H9 (cell line): ENCODE measurements around the gene MVP. TPM values are rescaled to one million over a fixed set of nuclear protein-coding genes. Genes with fewer than 3 reads are reported as not detected.

Source experiments
- DNase-seq: peaks from one replicate; pipeline ENCODE4 v3.0.0-alpha.2; 2017
- H2AFZ ChIP-seq: one replicate; pipeline ENCODE4 v1.6.1; 2013; ENCODE audit warnings: mild to moderate bottlenecking, low read length, control low read depth, moderate library complexity
- H2AK5ac ChIP-seq: 2 replicates; pipeline ENCODE4 v1.6.1; 2013; ENCODE audit warnings: low read length, control low read depth, mixed read lengths; ENCODE audit not compliant: insufficient read length
- H2BK120ac ChIP-seq: one replicate; pipeline ENCODE4 v1.6.1; 2013; ENCODE audit warnings: low read depth, mild to moderate bottlenecking, low read length, control low read depth, inconsistent platforms; ENCODE audit not compliant: poor library complexity, severe bottlenecking
- H2BK12ac ChIP-seq: 2 replicates; pipeline ENCODE4 v1.6.1; 2013; ENCODE audit warnings: low read length, control low read depth, mixed read lengths, low read depth; ENCODE audit not compliant: insufficient read length
- H2BK15ac ChIP-seq: 2 replicates; pipeline ENCODE4 v1.6.1; 2013; ENCODE audit warnings: low read depth, low read length, control low read depth
- H2BK20ac ChIP-seq: one replicate; pipeline ENCODE4 v1.6.1; 2013; ENCODE audit warnings: low read depth, mild to moderate bottlenecking, low read length, control low read depth, inconsistent platforms; ENCODE audit not compliant: poor library complexity, severe bottlenecking
- H2BK5ac ChIP-seq: 2 replicates; pipeline ENCODE4 v1.6.1; 2013; ENCODE audit warnings: low read length, control low read depth, mixed read lengths; ENCODE audit not compliant: insufficient read length
- H3K14ac ChIP-seq: 2 replicates; pipeline ENCODE4 v1.6.1; 2013; ENCODE audit warnings: low read length, control low read depth; ENCODE audit not compliant: insufficient read depth
- H3K18ac ChIP-seq: 2 replicates; pipeline ENCODE4 v1.6.1; 2013; ENCODE audit warnings: low read depth, mild to moderate bottlenecking, mixed read lengths, low read length, control low read depth; ENCODE audit not compliant: insufficient read length
- H3K23ac ChIP-seq: 2 replicates; pipeline ENCODE4 v1.6.1; 2013; ENCODE audit warnings: low read length, control low read depth, mixed read lengths, low read depth; ENCODE audit not compliant: insufficient read length
- H3K23me2 ChIP-seq: 2 replicates; pipeline ENCODE4 v1.6.1; 2013; ENCODE audit warnings: low read depth, mild to moderate bottlenecking, mixed read lengths, low read length, control low read depth; ENCODE audit not compliant: insufficient read length, poor library complexity, severe bottlenecking
- H3K27ac ChIP-seq: 2 replicates; pipeline ENCODE4 v1.5.1; 2013; ENCODE audit warnings: low read length, control low read depth, mixed read lengths, low read depth; ENCODE audit not compliant: insufficient read length
- H3K27me3 ChIP-seq: 2 replicates; pipeline ENCODE4 v1.6.1; 2013; ENCODE audit warnings: low read length, control low read depth, inconsistent platforms; ENCODE audit not compliant: insufficient read depth
- H3K4ac ChIP-seq: 2 replicates; pipeline ENCODE4 v1.6.1; 2013; ENCODE audit warnings: low read depth, mild to moderate bottlenecking, control low read depth, inconsistent platforms, low read length, moderate library complexity
- H3K4me1 ChIP-seq: 2 replicates; pipeline ENCODE4 v1.6.1; 2013; ENCODE audit warnings: low read length, control low read depth, inconsistent platforms; ENCODE audit not compliant: insufficient read depth
- H3K4me2 ChIP-seq: 2 replicates; pipeline ENCODE4 v1.6.1; 2013; ENCODE audit warnings: low read length, control low read depth, mixed read lengths; ENCODE audit not compliant: insufficient read length, insufficient read depth
- H3K56ac ChIP-seq: 2 replicates; pipeline ENCODE4 v1.6.1; 2013; ENCODE audit warnings: low read depth, mild to moderate bottlenecking, mixed read lengths, low read length, control low read depth; ENCODE audit not compliant: insufficient read length
- H3K79me1 ChIP-seq: 2 replicates; pipeline ENCODE4 v1.6.1; 2013; ENCODE audit warnings: low read depth, mild to moderate bottlenecking, moderate library complexity, low read length, control low read depth, inconsistent platforms; ENCODE audit not compliant: insufficient read depth, poor library complexity, severe bottlenecking
- H3K79me2 ChIP-seq: 2 replicates; pipeline ENCODE4 v1.6.1; 2013; ENCODE audit warnings: low read length, control low read depth, inconsistent platforms; ENCODE audit not compliant: insufficient read depth
- H3K9ac ChIP-seq: 2 replicates; pipeline ENCODE4 v1.6.1; 2013; ENCODE audit warnings: low read length, control low read depth, mixed read lengths; ENCODE audit not compliant: insufficient read length; ENCODE audit errors: extremely low read depth
- H3K9me3 ChIP-seq: one replicate; pipeline ENCODE4 v1.6.1; 2013; ENCODE audit warnings: low read depth, low read length, inconsistent platforms; ENCODE audit not compliant: control insufficient read depth
- H3T11ph ChIP-seq: one replicate; pipeline ENCODE4 v1.6.1; 2013; ENCODE audit warnings: mild to moderate bottlenecking, low read length, control low read depth, inconsistent platforms
- H4K20me1 ChIP-seq: one replicate; pipeline ENCODE4 v1.6.1; 2013; ENCODE audit not compliant: control insufficient read depth, insufficient read length, insufficient read depth
- H4K5ac ChIP-seq: 2 replicates; pipeline ENCODE4 v1.6.1; 2013; ENCODE audit warnings: low read depth, mild to moderate bottlenecking, mixed read lengths, low read length, control low read depth; ENCODE audit not compliant: insufficient read length
- H4K8ac ChIP-seq: replicated peaks from 2 replicates; pipeline ENCODE4 v1.6.1; 2013; ENCODE audit warnings: low read length, control low read depth, mixed read lengths, low read depth; ENCODE audit not compliant: insufficient read length
- H4K91ac ChIP-seq: 2 replicates; pipeline ENCODE4 v1.6.1; 2013; ENCODE audit warnings: low read depth, mild to moderate bottlenecking, moderate library complexity, mixed read lengths, low read length, control low read depth; ENCODE audit not compliant: insufficient read length
- H3K27ac Mint-ChIP-seq, 3 experiments: 2 replicates in 2 of 3; 3 replicates in 1 of 3; pipeline ENCODE4 v1.8.0; 2020 to 2021; ENCODE audit warnings: mixed read lengths in 3 of 3, mild to moderate bottlenecking in 1 of 3, moderate library complexity in 1 of 3
- H3K27me3 Mint-ChIP-seq: 2 replicates; pipeline ENCODE4 v1.8.0; 2021; ENCODE audit warnings: low read depth, mild to moderate bottlenecking, moderate library complexity, mixed read lengths
- H3K36me3 Mint-ChIP-seq, 3 experiments: 2 replicates in 2 of 3; 3 replicates in 1 of 3; pipeline ENCODE4 v1.8.0; 2020 to 2021; ENCODE audit warnings: low read depth in 3 of 3, mixed read lengths in 3 of 3; ENCODE audit not compliant: insufficient read depth in 1 of 3
- H3K4me1 Mint-ChIP-seq, 2 experiments: 2 replicates each; pipeline ENCODE4 v1.8.0; 2020; ENCODE audit warnings: mixed read lengths in 2 of 2
- H3K4me3 Mint-ChIP-seq, 2 experiments: 2 replicates in 1 of 2; 3 replicates in 1 of 2; pipeline ENCODE4 v1.8.0; 2020 to 2021; ENCODE audit warnings: mild to moderate bottlenecking in 2 of 2, mixed read lengths in 2 of 2, moderate library complexity in 1 of 2
- H3K9me3 Mint-ChIP-seq, 2 experiments: 2 replicates in 1 of 2; 3 replicates in 1 of 2; pipeline ENCODE4 v1.8.0; 2020; ENCODE audit warnings: mild to moderate bottlenecking in 2 of 2, mixed read lengths in 2 of 2, moderate library complexity in 1 of 2
- WGBS: extraction: QIAGEN DNeasy Blood & Tissue Kit; methylation state at CpG from one replicate; pipeline ENCODE4 v1.1.7; 2013; ENCODE audit warnings: missing lambda C conversion rate, low lambda C conversion rate, mixed read lengths; ENCODE audit not compliant: insufficient read length; ENCODE audit errors: extremely low coverage; 5-methylcytosine and 5-hydroxymethylcytosine counted together
- total RNA-seq: library from RNA; stranded (reverse); gene quantifications from 2 replicates; pipeline ENCODE4 v1.2.1, GENCODE V29; 2021
- TF ChIP-seq, protein P1 (sequence below): fragments of 200-600 bp; sonication (generic); conservative IDR thresholded peaks from 3 replicates; pipeline ENCODE4 v1.8.0; 2021; ENCODE audit warnings: antibody characterized with exemption, mild to moderate bottlenecking

Gene MVP
- total RNA-seq, 1 experiment from 2014 or later: 3.1 TPM

DNA sequence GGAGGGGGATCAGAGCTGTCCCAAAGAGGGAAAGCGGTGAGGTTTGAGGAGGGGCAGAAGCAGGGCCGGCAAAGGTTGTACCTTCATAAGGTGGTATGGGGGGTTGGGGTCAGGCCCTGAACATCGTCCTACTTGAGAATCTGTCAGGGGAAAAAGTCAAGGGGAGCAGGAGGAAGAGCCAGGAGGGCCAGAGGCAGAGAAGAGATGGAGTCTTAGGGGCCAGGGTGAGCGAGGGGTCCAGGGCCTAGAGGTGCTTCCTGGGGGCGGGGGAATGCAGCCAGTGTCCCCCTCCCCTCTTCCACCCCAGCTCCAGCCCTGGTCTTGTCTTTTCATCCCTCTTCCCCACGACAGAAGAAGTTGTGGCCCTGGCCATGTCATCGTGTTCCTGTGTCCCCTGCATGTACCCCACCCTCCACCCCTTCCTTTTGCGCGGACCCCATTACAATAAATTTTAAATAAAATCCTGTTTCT is 9.5 kb upstream of the MVP start:
- H3K79me2 ChIP-seq: peaks cover 2% of the 10 kb centered on the region; the same call in 1 of the 2 replicates

More for the DNA sequence above, 9.5 kb upstream of the MVP start:
- Histone ChIP-seq H3K79me1 (no peaks in the 10 kb centered on the region), H2BK15ac (no peak overlapping the region), H2AFZ (no peak overlapping the region), H2AK5ac (no peak overlapping the region), H3K27me3 (no peaks in the 10 kb centered on the region), H3K4ac (no peak overlapping the region), H3K4me2 (peak overlapping the region; percentile 55), H2BK120ac (no peak overlapping the region), H4K5ac (no peak overlapping the region), H4K8ac (no peak overlapping the region), H3K9ac (no peak overlapping the region), H4K91ac (no peak overlapping the region), H3K56ac (no peak overlapping the region), H4K20me1 (no peaks in the 10 kb centered on the region), H2BK12ac (no peak overlapping the region), H3K23ac (no peak overlapping the region), H2BK20ac (no peak overlapping the region), H3K27ac (no peak overlapping the region), H2BK5ac (no peak overlapping the region), H3T11ph (no peak overlapping the region), H3K23me2 (peaks cover 51% of the 10 kb centered on the region), H3K4me1 (peaks cover 6% of the 10 kb centered on the region; the same call in 1 of the 2 replicates), H3K18ac (no peak overlapping the region), H3K14ac (no peak overlapping the region), H3K9me3 (no peaks in the 10 kb centered on the region)
- peak; percentile 51 for DNase-seq
- Mint-ChIP-seq H3K36me3 (peaks cover 12 to 28% (median 13%) of the 10 kb centered on the region in 3 experiments), H3K4me3 (peak overlapping the region; percentile 80 to 96), H3K9me3 (no peaks in the 10 kb centered on the region; a peak in 2 of 5 replicates), H3K4me1 (peaks cover 48 to 61% of the 10 kb centered on the region in 2 experiments), H3K27me3 (no peaks in the 10 kb centered on the region; the same call in 1 of the 2 replicates), H3K27ac (peak overlapping the region; percentile 88 to 98 (median 96); a peak in 5 of 7 replicates)
- no CpG with 5 or more reads among the region's 9 CpGs for WGBS
- TF ChIP-seq, protein P1, sequence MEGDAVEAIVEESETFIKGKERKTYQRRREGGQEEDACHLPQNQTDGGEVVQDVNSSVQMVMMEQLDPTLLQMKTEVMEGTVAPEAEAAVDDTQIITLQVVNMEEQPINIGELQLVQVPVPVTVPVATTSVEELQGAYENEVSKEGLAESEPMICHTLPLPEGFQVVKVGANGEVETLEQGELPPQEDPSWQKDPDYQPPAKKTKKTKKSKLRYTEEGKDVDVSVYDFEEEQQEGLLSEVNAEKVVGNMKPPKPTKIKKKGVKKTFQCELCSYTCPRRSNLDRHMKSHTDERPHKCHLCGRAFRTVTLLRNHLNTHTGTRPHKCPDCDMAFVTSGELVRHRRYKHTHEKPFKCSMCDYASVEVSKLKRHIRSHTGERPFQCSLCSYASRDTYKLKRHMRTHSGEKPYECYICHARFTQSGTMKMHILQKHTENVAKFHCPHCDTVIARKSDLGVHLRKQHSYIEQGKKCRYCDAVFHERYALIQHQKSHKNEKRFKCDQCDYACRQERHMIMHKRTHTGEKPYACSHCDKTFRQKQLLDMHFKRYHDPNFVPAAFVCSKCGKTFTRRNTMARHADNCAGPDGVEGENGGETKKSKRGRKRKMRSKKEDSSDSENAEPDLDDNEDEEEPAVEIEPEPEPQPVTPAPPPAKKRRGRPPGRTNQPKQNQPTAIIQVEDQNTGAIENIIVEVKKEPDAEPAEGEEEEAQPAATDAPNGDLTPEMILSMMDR: no peak
